Measurements from ENCODE around the gene TOMM5.

Gene TOMM5

DNA sequence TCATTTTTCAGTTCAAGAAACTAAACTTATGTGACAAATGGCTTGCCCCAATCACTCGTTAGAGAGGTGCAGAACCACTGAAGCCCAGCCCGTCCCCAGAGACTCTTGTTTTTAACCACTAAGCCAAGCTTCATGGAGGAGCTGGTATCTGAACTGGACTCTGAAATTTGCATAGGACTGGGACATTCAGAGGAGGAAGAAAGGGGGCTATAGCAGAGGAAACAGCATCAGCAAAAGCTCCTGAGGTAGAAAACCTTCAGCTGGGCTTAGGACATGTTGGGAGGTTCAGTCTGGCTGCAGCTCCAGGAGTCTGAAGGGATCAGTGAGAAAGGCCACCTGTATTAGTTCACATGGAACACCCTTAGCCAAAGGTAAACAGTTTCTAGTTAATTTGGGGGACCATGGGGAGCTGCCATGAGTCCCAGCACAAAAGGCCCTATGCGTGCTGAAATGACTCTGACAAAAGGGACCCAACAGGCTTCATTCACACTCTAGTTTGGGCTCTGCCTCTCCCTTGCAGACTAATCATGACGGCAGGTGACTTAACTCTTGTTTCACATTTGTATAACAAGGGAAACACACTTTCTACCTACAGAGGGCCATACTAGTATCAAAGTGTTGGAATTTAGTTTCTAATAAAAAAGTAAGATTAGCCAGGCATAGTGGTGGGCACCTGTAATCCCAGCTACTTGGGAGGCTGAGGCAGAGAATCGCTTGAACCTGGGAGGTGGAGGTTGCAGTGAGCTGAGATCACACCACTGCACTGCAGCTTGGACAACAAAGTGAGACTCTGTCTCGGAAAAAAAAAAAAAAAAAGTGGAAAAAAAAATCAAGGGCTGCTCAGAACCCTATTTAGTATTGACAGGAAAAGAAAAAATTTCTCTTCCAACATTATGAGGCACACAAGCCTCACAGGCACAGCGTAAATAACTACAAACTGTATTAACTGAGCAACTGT lies 26.5 kb downstream of the TOMM5 start:
- no peak overlapping the region for H3K9ac ChIP-seq
- H3K4me3 ChIP-seq (IDR thresholded peaks at IDR 0.05; ENCODE audit: insufficient read depth, low read depth, low read length) = no peak overlapping the region
- TF ChIP-seq, protein P1, sequence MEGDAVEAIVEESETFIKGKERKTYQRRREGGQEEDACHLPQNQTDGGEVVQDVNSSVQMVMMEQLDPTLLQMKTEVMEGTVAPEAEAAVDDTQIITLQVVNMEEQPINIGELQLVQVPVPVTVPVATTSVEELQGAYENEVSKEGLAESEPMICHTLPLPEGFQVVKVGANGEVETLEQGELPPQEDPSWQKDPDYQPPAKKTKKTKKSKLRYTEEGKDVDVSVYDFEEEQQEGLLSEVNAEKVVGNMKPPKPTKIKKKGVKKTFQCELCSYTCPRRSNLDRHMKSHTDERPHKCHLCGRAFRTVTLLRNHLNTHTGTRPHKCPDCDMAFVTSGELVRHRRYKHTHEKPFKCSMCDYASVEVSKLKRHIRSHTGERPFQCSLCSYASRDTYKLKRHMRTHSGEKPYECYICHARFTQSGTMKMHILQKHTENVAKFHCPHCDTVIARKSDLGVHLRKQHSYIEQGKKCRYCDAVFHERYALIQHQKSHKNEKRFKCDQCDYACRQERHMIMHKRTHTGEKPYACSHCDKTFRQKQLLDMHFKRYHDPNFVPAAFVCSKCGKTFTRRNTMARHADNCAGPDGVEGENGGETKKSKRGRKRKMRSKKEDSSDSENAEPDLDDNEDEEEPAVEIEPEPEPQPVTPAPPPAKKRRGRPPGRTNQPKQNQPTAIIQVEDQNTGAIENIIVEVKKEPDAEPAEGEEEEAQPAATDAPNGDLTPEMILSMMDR (conservative IDR thresholded peaks at IDR 0.05; ENCODE audit: low read depth, low read length) = no peak
- no peaks in the 10 kb centered on the region for H3K27me3 ChIP-seq (ENCODE audit: insufficient read depth, low read depth)
- no peaks in the 10 kb centered on the region for H3K36me3 ChIP-seq (ENCODE audit: insufficient read depth)
- H3K79me2 ChIP-seq (ENCODE audit: insufficient read depth, low read depth) = no peaks in the 10 kb centered on the region
- no peak overlapping the region for H2AFZ ChIP-seq (ENCODE audit: low read depth)
- no peaks in the 10 kb centered on the region for H4K20me1 ChIP-seq (ENCODE audit: insufficient read depth)
- peaks cover under 1% of the 10 kb centered on the region for H3K4me1 ChIP-seq (ENCODE audit: low read depth, poor library complexity, severe bottlenecking)
- no peak overlapping the region for H3K27ac ChIP-seq
- H3K4me2 ChIP-seq = no peak overlapping the region

DNA sequence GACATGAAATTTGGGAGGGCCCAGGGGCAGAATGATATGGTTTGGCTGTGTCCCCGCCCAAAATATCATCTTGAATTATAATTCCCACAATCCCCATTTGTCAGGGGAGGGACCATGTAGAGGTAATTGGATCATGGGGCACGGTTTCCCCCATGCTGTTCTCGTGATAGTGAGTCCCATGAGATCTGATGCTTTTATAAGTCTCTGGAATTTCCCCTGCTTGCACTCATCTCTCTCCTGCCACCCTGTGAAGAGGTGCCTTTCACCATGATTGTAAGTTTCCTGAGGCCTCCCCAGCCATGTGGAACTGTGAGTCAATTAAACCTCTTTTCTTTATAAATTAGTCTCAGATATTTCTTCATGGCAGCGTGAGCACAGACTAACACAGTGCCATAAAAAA lies 27.5 kb downstream of the TOMM5 start:
- Histone ChIP-seq H2AFZ (ENCODE audit: low read depth) (no peak overlapping the region), H3K4me3 (IDR thresholded peaks at IDR 0.05; ENCODE audit: insufficient read depth, low read depth, low read length) (no peak overlapping the region), H3K9ac (no peak overlapping the region), H3K27ac (no peak overlapping the region), H3K27me3 (ENCODE audit: insufficient read depth, low read depth) (no peaks in the 10 kb centered on the region), H4K20me1 (ENCODE audit: insufficient read depth) (no peaks in the 10 kb centered on the region), H3K36me3 (ENCODE audit: insufficient read depth) (no peaks in the 10 kb centered on the region), H3K79me2 (ENCODE audit: insufficient read depth, low read depth) (no peaks in the 10 kb centered on the region), H3K4me1 (ENCODE audit: low read depth, poor library complexity, severe bottlenecking) (no peaks in the 10 kb centered on the region), H3K4me2 (no peak overlapping the region)
- TF ChIP-seq, protein P1 (conservative IDR thresholded peaks at IDR 0.05; ENCODE audit: low read depth, low read length) = no peak

GRCh38 chr9:37563806-37564513 lies 28.4 kb downstream of the TOMM5 start:
- no peaks in the 10 kb centered on the region for H3K4me1 ChIP-seq (ENCODE audit: low read depth, poor library complexity, severe bottlenecking)
- H3K27ac ChIP-seq = no peak overlapping the region

DNA sequence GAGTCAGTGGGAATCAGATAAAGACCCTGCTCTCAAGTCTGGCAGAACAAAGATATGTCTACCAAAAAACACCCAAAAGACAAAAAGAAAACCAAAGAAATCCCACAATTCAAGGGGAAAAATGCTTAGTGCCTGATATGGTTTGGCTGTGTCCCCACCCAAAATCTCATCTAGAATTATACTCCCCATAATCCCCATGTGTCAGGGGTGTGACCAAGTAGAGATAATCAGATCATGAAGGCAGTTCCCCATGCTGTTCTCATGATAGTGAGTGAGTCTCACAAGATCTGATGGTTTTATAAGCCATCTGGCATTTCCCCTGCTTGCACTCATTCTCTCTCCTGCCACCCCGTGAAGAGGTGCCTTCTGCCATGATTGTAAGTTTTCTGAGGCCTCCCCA lies 29.6 kb downstream of the TOMM5 start:
- Histone ChIP-seq H3K4me3 (IDR thresholded peaks at IDR 0.05; ENCODE audit: insufficient read depth, low read depth, low read length) (no peak overlapping the region), H2AFZ (ENCODE audit: low read depth) (no peak overlapping the region), H3K4me1 (ENCODE audit: low read depth, poor library complexity, severe bottlenecking) (no peaks in the 10 kb centered on the region), H4K20me1 (ENCODE audit: insufficient read depth) (no peaks in the 10 kb centered on the region), H3K9ac (no peak overlapping the region), H3K4me2 (no peak overlapping the region), H3K27ac (no peak overlapping the region), H3K27me3 (ENCODE audit: insufficient read depth, low read depth) (no peaks in the 10 kb centered on the region), H3K79me2 (ENCODE audit: insufficient read depth, low read depth) (no peaks in the 10 kb centered on the region), H3K36me3 (ENCODE audit: insufficient read depth) (no peaks in the 10 kb centered on the region)
- TF ChIP-seq, protein P1 (conservative IDR thresholded peaks at IDR 0.05; ENCODE audit: low read depth, low read length) = no peak

More at GRCh38 chr9:37563806-37564513, 28.4 kb downstream of the TOMM5 start:
- no peak overlapping the region for H3K4me2 ChIP-seq
- H4K20me1 ChIP-seq (ENCODE audit: insufficient read depth) = no peaks in the 10 kb centered on the region
- no peak overlapping the region for H3K4me3 ChIP-seq (IDR thresholded peaks at IDR 0.05; ENCODE audit: insufficient read depth, low read depth, low read length)
- no peaks in the 10 kb centered on the region for H3K79me2 ChIP-seq (ENCODE audit: insufficient read depth, low read depth)
- no peak overlapping the region for H2AFZ ChIP-seq (ENCODE audit: low read depth)
- TF ChIP-seq, protein P1 (conservative IDR thresholded peaks at IDR 0.05; ENCODE audit: low read depth, low read length) = no peak
- H3K36me3 ChIP-seq (ENCODE audit: insufficient read depth) = no peaks in the 10 kb centered on the region
- no peak overlapping the region for H3K9ac ChIP-seq
- no peaks in the 10 kb centered on the region for H3K27me3 ChIP-seq (ENCODE audit: insufficient read depth, low read depth)
